ENCODE data around the gene LAMB2. TPM values are rescaled to one million over a fixed set of nuclear protein-coding genes. Genes with fewer than 3 reads are reported as not detected.

LAMB2 gene
- total RNA-seq, 1 donor from 2014 or later: not detected

GRCh38 chr3:49134471-49135265 is 1.8 kb upstream of the LAMB2 start:
- H3K27me3 Mint-ChIP-seq: peaks cover 17% of the 10 kb centered on the region
- no peaks in the 10 kb centered on the region for H3K36me3 Mint-ChIP-seq (ENCODE audit: low read depth)
- ATAC-seq (ENCODE audit: low read depth) (no peak), DNase-seq (no peak)
- H3K4me1 Mint-ChIP-seq: peaks cover 2% of the 10 kb centered on the region
- no peak overlapping the region for H3K4me3 Mint-ChIP-seq
- no peaks in the 10 kb centered on the region for H3K9me3 Mint-ChIP-seq
- ChIA-PET CTCF (no interaction called here), POLR2A (no interaction called here)
- no peak overlapping the region for H3K27ac Mint-ChIP-seq
- TF ChIP-seq, protein P1, sequence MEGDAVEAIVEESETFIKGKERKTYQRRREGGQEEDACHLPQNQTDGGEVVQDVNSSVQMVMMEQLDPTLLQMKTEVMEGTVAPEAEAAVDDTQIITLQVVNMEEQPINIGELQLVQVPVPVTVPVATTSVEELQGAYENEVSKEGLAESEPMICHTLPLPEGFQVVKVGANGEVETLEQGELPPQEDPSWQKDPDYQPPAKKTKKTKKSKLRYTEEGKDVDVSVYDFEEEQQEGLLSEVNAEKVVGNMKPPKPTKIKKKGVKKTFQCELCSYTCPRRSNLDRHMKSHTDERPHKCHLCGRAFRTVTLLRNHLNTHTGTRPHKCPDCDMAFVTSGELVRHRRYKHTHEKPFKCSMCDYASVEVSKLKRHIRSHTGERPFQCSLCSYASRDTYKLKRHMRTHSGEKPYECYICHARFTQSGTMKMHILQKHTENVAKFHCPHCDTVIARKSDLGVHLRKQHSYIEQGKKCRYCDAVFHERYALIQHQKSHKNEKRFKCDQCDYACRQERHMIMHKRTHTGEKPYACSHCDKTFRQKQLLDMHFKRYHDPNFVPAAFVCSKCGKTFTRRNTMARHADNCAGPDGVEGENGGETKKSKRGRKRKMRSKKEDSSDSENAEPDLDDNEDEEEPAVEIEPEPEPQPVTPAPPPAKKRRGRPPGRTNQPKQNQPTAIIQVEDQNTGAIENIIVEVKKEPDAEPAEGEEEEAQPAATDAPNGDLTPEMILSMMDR (IDR thresholded peaks at IDR 0.05): no peak
- intact Hi-C loops (cut with micrococcal nuclease): no loop called here

GRCh38 chr3:49133226-49133951 is 539 bp upstream of the LAMB2 start:
- Mint-ChIP-seq H3K36me3 (ENCODE audit: low read depth) (no peaks in the 10 kb centered on the region), H3K27ac (no peak overlapping the region), H3K4me3 (peak overlapping the region; percentile 44), H3K27me3 (peaks cover 19% of the 10 kb centered on the region), H3K4me1 (peaks cover 2% of the 10 kb centered on the region), H3K9me3 (no peaks in the 10 kb centered on the region)
- CTCF ChIA-PET: no interaction called here
- DNase-seq (no peak), ATAC-seq (ENCODE audit: low read depth) (no peak)
- POLR2A ChIA-PET: interaction anchor here (0.6 to 0.8 kb wide), 3 partner anchors 13 to 119 kb away, joined by 3 to 13 read pairs (median 4); partner anchors contain the start of gene USP19
- intact Hi-C loops (cut with micrococcal nuclease): no loop called here
- TF ChIP-seq, protein P1 (IDR thresholded peaks at IDR 0.05): no peak

DNA sequence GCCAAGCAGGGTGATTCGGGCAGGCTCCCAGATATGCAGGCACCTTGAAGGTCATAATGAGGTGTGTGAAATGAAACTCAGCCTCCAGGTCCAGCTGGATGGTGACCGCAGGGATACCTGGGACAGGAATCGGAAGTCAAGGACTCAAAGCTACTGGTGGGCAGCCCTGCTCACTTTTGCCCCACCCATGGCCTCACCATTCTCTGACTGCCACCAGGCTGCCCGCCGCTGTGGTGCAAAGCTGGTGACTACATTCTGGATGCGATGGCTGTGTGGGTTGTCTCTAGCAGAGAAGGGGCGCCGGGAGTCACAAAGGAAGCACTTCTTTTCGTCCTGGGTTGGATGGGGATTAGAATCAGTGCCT is 795 bp downstream of the LAMB2 start:
- Mint-ChIP-seq H3K27ac (no peak overlapping the region), H3K4me1 (peaks cover 2% of the 10 kb centered on the region), H3K27me3 (peaks cover 15% of the 10 kb centered on the region), H3K4me3 (no peak overlapping the region), H3K36me3 (ENCODE audit: low read depth) (no peaks in the 10 kb centered on the region), H3K9me3 (no peaks in the 10 kb centered on the region)
- ChIA-PET CTCF (no interaction called here), POLR2A (no interaction called here)
- ATAC-seq (ENCODE audit: low read depth): no peak
- no peak for DNase-seq
- TF ChIP-seq, protein P1 (IDR thresholded peaks at IDR 0.05): no peak
- intact Hi-C loops (cut with micrococcal nuclease): no loop called here

- TF ChIP-seq, protein P1 (IDR thresholded peaks at IDR 0.05): no peak
- peaks cover 2% of the 10 kb centered on the region for H3K4me1 Mint-ChIP-seq
- DNase-seq (no peak), ATAC-seq (ENCODE audit: low read depth) (no peak)
- no peak overlapping the region for H3K4me3 Mint-ChIP-seq
- H3K36me3 Mint-ChIP-seq (ENCODE audit: low read depth): no peaks in the 10 kb centered on the region
- intact Hi-C loops (cut with micrococcal nuclease): no loop called here
- H3K27ac Mint-ChIP-seq: no peak overlapping the region
- POLR2A ChIA-PET: no interaction called here
- peaks cover 15% of the 10 kb centered on the region for H3K27me3 Mint-ChIP-seq
- CTCF ChIA-PET: no interaction called here
- H3K9me3 Mint-ChIP-seq: no peaks in the 10 kb centered on the region
Measured at GRCh38 chr3:49131576-49131975, 1.3 kb downstream of the LAMB2 start.

DNA sequence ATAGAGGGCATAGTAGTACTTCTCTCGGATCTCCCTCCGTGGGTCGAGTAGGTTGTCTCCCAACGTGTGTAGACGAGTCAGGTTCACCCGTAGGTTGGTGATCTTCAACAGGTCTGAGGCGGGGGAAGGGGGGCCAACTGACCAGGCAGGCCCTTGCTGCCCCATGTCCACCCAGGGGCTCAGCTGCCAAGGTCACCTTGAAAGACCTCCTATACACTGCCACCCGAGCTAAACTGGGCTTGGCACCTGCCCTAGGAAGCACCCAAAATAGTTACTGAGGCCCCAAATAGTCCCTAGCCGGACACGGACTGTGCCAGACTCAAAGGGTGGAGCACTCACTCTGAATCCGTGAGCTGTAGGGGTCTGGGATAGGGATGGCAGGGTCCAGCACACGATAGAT is 1.8 kb downstream of the LAMB2 start:
- ATAC-seq (ENCODE audit: low read depth): no peak
- intact Hi-C loops (cut with micrococcal nuclease): no loop called here
- Mint-ChIP-seq H3K9me3 (no peaks in the 10 kb centered on the region), H3K4me3 (no peak overlapping the region), H3K27ac (no peak overlapping the region), H3K4me1 (peaks cover 2% of the 10 kb centered on the region), H3K27me3 (peaks cover 15% of the 10 kb centered on the region), H3K36me3 (ENCODE audit: low read depth) (no peaks in the 10 kb centered on the region)
- CTCF ChIA-PET: no interaction called here
- POLR2A ChIA-PET: no interaction called here
- TF ChIP-seq, protein P1 (IDR thresholded peaks at IDR 0.05): no peak
- no peak for DNase-seq

Data from activated B cell treated with CpG ODN at 0.5 μM for 24 hours (primary cell).